Spinal cord (tissue), 10 donors: ENCODE data around the gene GNPAT. TPM values are rescaled to one million over a fixed set of nuclear protein-coding genes. Genes with fewer than 3 reads are reported as not detected.

Experiments
- DNase-seq, 6 donors: peaks; one replicate each; pipeline versions ENCODE4 v3.0.0 to v3.0.0-alpha.2; 2013 to 2015; ENCODE audit warnings: low spot score in 6 of 6, low read depth in 4 of 6
- H3K27ac ChIP-seq: one replicate; pipeline ENCODE4 v1.5.1; 2013; ENCODE audit warnings: low read depth, low read length, control low read depth
- H3K27me3 ChIP-seq: one replicate; pipeline ENCODE4 v1.6.1; 2013; ENCODE audit warnings: low read length; ENCODE audit not compliant: control insufficient read depth, insufficient read depth
- H3K36me3 ChIP-seq: one replicate; pipeline ENCODE4 v1.6.1; 2013; ENCODE audit warnings: low read length; ENCODE audit not compliant: control insufficient read depth, insufficient read depth
- H3K4me1 ChIP-seq: one replicate; pipeline ENCODE4 v1.6.1; 2013; ENCODE audit warnings: low read length; ENCODE audit not compliant: control insufficient read depth, insufficient read depth
- H3K4me3 ChIP-seq: one replicate; pipeline ENCODE4 v1.5.1; 2013; ENCODE audit warnings: low read depth, low read length, control low read depth
- H3K9me3 ChIP-seq: one replicate; pipeline ENCODE4 v1.6.1; 2013; ENCODE audit warnings: low read length; ENCODE audit not compliant: control insufficient read depth, insufficient read depth
- WGBS: methylation state at CpG from one replicate; pipeline ENCODE4 v1.1.5; 2013; ENCODE audit warnings: missing lambda C conversion rate; ENCODE audit not compliant: insufficient coverage; 5-methylcytosine and 5-hydroxymethylcytosine counted together
- polyA plus RNA-seq, 2 donors: library from polyadenylated mRNA; unstranded; fragments of 120-200 nt; gene quantifications; one replicate each; pipeline ENCODE4 v1.2.1, GENCODE V29; 2013; ENCODE audit not compliant: insufficient read length in 2 of 2
- small RNA-seq: library from RNA; depleted of rRNA; stranded (forward); fragments of <200 nt; gene quantifications from one replicate; pipeline ENCODE3, GENCODE V24; 2014; ENCODE audit warnings: low replicate concordance
- total RNA-seq, 2 donors: library from RNA; depleted of rRNA in 1 of 2; stranded (reverse); fragments of 120-200 nt in 1 of 2; fragments of >200 nt in 1 of 2; gene quantifications; one replicate each; pipeline versions ENCODE4 v1.2.3 to v1.2.4, GENCODE V29; 2013 to 2014
- donor health status: healthy.

The GNPAT gene
- total and polyA plus RNA-seq, 4 donors, result 51.4 to 66.4 (median 63.1) TPM

DNA sequence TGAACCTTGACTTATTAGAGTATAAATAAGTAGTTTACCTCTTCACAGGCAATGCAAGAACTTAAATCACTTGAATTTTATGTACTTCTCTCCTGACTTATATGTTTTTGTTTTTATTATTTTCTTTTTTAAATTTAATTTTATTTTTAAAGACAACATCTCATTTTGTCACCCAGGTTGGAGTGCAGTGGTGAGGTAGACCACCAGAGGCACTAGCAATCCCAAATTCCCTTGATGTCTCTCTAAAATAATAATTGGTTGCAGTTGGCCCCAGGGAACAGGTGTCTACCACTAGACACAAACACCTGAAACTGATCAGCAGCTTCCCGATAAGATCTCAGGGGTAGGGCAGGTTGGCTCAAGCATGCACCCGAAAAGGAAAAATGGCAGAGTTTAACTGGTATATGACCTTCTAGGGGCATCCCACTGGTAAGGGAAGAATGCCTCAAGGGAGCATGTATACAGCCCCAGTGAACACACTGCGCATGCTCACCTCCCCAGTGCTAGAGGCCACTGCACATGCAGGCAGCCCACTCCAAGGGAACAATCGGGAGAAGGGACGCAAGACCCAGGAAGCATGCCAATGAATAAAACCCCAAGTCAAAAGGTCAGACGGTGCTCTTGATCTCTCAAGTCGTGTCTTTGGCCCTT, 82.0 kb downstream of the GNPAT start:
- Histone ChIP-seq H3K27ac (no peak overlapping the region), H3K27me3 (no peaks in the 10 kb centered on the region), H3K9me3 (no peaks in the 10 kb centered on the region), H3K4me1 (no peaks in the 10 kb centered on the region), H3K4me3 (no peak overlapping the region), H3K36me3 (no peaks in the 10 kb centered on the region)
- 86% methylated on average over 6 of the region's 7 CpGs for WGBS
- DNase-seq, result no peak

DNA sequence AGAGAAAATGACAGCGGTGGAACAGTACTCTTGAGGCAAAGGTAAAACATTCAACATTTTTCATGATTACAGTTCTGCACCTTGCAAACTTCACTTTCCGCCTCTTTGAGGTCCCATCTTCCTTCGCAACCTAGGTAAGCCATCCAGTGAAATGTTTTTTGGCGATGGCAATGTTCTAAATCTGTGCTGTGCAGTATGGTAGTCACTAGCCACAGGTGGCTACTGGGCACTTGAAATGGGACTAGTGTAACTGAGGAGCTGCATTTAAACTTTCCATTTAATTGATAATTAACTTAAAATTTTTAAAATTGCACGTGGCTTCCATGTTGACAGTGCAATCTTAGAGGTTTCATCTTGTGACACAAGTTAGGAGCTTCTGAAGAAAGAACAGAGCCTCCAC, 83.6 kb downstream of the GNPAT start:
- H3K27ac ChIP-seq, result no peak overlapping the region
- 95% methylated on average over 3 of the region's 5 CpGs for WGBS
- no peaks in the 10 kb centered on the region for H3K4me1 ChIP-seq
- DNase-seq, result no peak
- no peaks in the 10 kb centered on the region for H3K9me3 ChIP-seq
- no peak overlapping the region for H3K4me3 ChIP-seq
- no peaks in the 10 kb centered on the region for H3K27me3 ChIP-seq
- no peaks in the 10 kb centered on the region for H3K36me3 ChIP-seq

- Histone ChIP-seq H3K36me3 (no peaks in the 10 kb centered on the region), H3K9me3 (no peaks in the 10 kb centered on the region), H3K27ac (no peak overlapping the region), H3K4me1 (no peaks in the 10 kb centered on the region), H3K27me3 (no peaks in the 10 kb centered on the region), H3K4me3 (no peak overlapping the region)
- DNase-seq, result no peak
- WGBS, result 67% methylated on average over 1 of the region's 1 CpG
These were observed 85.2 kb downstream of the GNPAT start for GRCh38 chr1:231326248-231326647.

Small RNA genes within 50 kb of the gene (small RNA-seq; reads per million reads assigned to genes)
- gene RNA5SP80, result not detected

Other genes starting within 250 kb of the GNPAT start
- gene FAM89A, start 201.0 kb upstream of the GNPAT start, total RNA-seq, result 10 to 100 TPM; 12.9 to 20.9 TPM
- 10 to 100 TPM; 26.1 to 28.8 TPM for gene FAM89A, start 201.0 kb upstream of the GNPAT start, polyA plus RNA-seq
- gene TRIM67, start 79.2 kb upstream of the GNPAT start, total RNA-seq, result 10 to 100 TPM in 1 of 2 donors, 1 to 10 TPM in 1; 5.2 to 13.8 TPM
- 10 to 100 TPM; 33.9 to 37.2 TPM for gene TRIM67, start 79.2 kb upstream of the GNPAT start, polyA plus RNA-seq
- 10 to 100 TPM; 13.3 to 26.9 TPM for gene EXOC8, start 96.6 kb downstream of the GNPAT start, total RNA-seq
- 10 to 100 TPM; 11.5 to 14.5 TPM for gene EXOC8, start 96.6 kb downstream of the GNPAT start, polyA plus RNA-seq
- 10 to 100 TPM; 16.3 to 18.0 TPM for gene SPRTN, start 97.1 kb downstream of the GNPAT start, total RNA-seq
- 10 to 100 TPM in 1 of 2 donors, 1 to 10 TPM in 1; 9.8 to 14.2 TPM for gene SPRTN, start 97.1 kb downstream of the GNPAT start, polyA plus RNA-seq
- 10 to 100 TPM; 63.1 to 84.7 TPM for gene EGLN1, start 181.1 kb downstream of the GNPAT start, total RNA-seq
- gene EGLN1, start 181.1 kb downstream of the GNPAT start, polyA plus RNA-seq, result 10 to 100 TPM; 49.7 to 68.1 TPM